GM19239 (cell line): ENCODE results near the gene DGKD.
"Not testable (repeated sequence)": the region's sequence is repeated elsewhere in the genome, so short reads cannot be mapped to it uniquely, and the experiment has no call there.

ENCODE experiments used
- DNase-seq: peaks from one replicate; pipeline ENCODE4 v3.0.0; 2011; ENCODE audit warnings: low spot score; ENCODE audit not compliant: insufficient read length
- FAIRE-seq: peaks from 2 replicates; lab custom pipeline; 2011; peaks lifted over from hg19 to GRCh38; lab: Jason Lieb, UNC

The DGKD gene

DNA sequence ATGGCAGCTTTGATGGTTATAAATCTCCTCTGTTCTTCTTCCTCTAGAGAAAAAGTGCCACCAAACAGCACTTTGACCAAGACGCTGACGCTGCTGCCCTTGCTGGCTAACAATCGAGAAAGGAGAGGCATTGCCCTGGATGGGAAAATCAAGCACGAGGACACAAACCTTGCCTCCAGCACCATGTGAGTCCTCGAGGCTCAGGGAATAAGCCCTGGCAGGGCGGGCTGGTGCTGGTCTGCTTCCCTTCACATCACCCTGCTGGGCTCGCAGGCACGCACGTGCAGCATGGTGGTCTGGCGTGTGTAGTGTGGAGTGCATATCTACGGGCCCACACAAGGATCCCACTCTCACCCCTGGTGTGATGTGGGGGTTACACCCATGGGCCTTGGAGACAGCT is 19.4 kb upstream of the DGKD start:
- DNase-seq (no peak), FAIRE-seq (no peak)

- not testable (repeated sequence) for DNase-seq, FAIRE-seq
Measured at GRCh38 chr2:233336091-233336490, 18.2 kb upstream of the DGKD start.

DNA sequence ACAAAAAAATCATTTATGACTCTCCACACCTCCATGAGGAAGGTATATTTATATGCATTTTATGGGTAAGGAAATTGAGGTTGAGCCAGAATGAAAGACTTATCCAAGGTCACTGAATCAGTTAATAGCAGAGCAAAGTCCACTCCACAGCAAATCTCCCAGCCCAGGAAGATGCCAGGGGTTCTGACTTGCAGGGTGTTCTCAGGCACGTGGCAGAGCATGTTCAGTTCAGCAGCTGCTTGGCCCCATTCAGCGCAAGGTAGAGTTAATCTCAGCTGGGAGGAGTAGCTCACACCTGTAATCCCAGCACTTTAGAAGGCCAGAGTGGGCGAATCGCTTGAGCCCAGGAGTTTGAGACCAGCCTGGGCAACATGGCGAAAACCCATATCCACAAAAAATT is 17.8 kb upstream of the DGKD start:
- FAIRE-seq = no peak

DNA sequence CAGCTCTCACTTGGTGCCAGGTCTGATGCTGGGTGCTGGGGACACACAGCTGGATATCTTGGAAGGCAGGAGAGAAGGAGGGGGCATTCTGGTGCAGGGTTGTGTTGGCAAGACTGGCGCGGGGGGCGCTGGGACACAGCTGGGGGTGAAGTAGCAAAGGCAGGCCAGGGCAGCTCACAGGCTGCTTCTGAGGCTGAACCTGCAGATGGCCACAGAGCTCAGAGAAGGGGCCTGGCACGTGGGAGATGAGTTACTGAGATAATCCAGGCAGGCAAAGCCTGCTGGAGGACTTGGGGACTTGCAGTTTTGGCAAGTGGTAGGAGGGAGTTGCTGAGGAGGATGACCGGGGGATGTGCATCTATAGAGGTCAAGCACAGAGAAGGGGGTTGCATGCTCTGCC is 16.2 kb upstream of the DGKD start:
- no peak for FAIRE-seq
- no peak for DNase-seq

More for the DNA sequence above, 17.8 kb upstream of the DGKD start:
- no peak for DNase-seq

- DNase-seq = no peak
- no peak for FAIRE-seq
Measured at GRCh38 chr2:233338812-233339368, 15.4 kb upstream of the DGKD start.

DNA sequence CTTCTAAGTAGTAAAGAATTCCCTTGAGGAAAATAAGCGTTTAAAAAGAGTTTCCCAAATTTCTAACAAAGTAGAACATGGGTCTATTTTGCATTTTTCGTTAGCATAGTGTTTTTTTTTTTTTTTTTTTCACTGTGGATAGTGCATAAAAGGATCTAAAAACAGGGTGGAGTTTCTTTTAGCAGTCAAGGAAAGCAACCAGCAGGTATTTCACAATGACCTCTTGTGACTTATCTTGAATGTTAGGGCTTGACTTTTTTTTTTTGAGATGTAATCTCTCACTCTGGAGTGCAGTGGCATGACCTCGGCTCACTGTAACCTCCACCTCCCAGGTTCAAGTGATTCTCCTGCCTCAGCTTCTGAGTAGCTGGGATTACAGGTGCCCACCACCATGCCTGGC is 14.9 kb upstream of the DGKD start:
- FAIRE-seq (no peak), DNase-seq (no peak)

DNA sequence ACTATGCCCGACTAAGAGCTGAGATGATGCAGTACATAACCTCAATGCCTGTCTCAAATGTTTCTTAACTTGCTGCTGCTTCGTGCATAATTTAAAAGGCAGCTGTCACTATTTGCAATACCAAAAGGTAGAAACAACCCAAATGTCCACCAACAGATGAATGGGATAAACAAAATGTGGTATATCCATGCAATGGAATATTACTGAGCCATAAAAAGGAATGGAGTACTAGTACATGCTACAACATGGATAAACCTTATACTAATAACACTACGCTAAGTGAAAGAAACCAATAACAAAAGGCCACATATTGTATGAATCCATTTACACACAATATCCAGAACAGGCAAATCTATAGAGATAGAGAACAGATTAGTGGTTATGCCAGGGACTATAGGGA is 13.0 kb upstream of the DGKD start:
- DNase-seq (no peak), FAIRE-seq (no peak)

DNA sequence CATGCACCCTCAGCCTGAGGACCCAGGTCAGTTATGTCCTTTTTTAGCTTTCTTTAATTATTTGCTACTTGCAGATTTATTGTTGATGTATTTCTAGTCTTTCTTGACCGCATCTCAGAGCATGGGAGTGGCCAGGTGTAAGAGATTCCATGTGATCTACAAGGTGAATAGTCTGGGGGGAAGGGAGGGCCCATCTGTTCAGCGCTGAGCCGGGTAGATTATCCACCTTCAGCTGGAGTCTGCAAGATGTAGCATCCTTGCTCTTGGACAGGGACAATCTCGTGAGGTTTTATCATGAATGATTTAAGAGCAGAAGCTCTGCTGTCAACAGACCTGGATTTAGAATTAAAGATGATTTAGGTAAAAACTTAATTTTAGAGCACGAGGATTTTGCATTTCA is 12.0 kb upstream of the DGKD start:
- FAIRE-seq = no peak
- no peak for DNase-seq

DNA sequence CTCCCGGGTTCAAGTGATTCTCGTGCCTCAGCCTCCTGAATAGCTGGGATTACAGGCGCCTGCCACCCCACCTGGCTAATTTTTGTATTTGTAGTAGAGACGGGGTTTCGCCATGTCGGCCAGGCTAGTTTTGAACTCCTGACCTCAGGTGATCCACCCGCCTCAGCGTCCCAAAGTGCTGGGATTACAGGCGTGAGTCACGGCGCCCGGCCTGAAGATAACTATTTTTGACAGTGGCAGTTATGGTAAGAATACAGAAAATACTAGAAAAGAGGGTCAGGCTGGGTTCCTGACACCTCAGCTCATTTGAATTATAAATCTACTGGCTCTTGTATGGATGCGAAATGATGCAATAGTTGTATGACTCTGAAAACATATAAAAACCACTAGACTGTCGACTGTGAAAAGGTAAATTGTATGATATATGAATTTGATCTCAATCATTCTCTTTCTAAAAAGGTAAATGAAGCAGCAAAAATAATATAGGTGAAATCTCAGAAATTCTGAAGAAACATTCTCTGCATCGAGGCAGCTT is 11.1 kb upstream of the DGKD start:
- DNase-seq = no peak
- FAIRE-seq = no peak

DNA sequence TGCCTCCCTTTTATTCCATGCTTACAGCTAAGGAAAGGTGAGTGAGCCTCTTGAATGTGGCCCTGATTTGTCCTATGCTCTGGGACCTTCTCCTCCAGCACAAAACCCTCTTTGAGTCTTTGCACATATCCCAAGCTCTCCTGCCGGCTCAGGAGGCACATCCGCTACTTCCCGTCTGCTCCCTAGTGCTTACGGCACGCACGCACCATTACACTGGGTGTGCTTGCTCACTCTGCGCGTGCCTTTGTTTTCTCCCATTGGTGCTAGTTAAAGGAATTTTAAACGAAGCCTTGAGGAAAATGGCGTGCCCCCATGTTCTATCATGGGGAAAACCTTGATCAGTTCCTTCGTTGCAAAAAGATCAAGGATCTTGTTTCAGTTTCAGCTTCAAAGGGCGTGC is 7.9 kb upstream of the DGKD start:
- no peak for FAIRE-seq
- DNase-seq = no peak

DNA sequence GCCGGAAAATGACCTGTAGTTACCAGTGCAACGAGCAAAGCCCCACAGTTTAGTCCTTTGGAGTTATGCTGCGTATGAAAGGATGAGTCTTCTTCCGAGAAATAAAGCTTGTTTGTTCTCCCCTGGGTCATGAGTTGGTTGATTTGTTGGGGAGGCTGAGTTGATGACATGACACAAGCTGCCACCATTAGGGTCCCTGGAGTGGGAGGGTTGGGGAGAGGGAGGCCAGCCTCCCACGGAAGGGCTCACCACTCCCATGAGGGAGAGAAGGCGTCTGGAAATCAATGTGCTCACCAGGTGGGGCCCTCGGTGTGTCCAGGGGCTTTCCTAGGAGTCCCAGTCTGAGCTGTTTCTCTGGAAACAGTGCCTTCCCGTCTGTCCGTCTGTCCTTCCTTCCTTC is 7.4 kb upstream of the DGKD start:
- DNase-seq (no peak), FAIRE-seq (no peak)

DNA sequence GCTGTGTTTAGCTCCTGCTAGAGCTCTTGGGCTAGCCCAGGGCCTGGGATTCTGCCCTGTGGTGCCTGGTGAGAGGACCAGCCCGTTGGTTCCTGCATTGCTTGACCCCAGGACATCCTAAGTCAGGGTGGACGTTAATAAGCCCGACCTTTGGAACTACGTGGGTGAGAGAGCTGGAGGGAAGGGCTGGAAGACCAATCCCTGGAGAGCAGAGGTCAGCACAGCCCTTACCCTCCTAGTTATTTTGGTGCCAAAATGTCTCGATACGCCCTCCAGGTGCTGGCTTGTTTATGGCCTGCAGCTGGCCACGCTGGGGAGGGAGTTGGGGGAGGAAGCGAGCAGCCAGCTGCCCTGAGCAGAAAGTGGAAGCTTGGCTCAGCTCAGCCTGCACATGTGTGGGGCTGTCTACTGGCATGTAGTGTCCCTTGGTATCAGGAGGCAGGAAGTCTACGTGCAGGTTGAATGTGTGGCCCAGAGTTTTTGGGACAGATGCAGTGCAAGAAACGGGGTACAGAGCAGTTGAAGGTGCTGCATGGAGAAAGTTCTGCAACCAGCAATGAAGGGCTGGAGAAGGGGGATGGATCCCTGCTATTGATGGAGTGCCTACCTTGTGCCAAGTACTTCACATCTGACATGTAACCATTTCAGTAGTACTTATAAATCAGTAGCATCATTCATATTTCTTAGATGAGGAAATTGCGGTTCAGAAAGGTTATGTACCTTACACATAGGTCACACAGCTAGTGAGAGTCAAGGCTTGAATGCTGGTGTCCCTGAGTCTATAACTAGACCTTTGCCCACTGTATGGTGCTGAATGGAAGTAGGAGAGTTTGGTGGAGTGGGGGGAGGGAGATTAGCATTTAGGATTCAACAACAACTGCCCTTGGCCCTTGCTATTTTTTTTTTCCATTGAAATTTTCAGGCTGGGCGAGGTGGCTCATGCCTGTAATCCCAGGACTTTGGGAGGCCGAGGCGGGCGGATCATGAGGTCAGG is 5.0 kb upstream of the DGKD start:
- DNase-seq (peak; percentile 67), FAIRE-seq (peak; percentile 53)

GRCh38 chr2:233350708-233351107 is 3.6 kb upstream of the DGKD start:
- FAIRE-seq (peak; percentile 35), DNase-seq (no peak)

- FAIRE-seq (no peak), DNase-seq (no peak)
Measured at GRCh38 chr2:233351423-233351822, 2.9 kb upstream of the DGKD start.

GRCh38 chr2:233352141-233352842 is 2.0 kb upstream of the DGKD start:
- DNase-seq = no peak

DNA sequence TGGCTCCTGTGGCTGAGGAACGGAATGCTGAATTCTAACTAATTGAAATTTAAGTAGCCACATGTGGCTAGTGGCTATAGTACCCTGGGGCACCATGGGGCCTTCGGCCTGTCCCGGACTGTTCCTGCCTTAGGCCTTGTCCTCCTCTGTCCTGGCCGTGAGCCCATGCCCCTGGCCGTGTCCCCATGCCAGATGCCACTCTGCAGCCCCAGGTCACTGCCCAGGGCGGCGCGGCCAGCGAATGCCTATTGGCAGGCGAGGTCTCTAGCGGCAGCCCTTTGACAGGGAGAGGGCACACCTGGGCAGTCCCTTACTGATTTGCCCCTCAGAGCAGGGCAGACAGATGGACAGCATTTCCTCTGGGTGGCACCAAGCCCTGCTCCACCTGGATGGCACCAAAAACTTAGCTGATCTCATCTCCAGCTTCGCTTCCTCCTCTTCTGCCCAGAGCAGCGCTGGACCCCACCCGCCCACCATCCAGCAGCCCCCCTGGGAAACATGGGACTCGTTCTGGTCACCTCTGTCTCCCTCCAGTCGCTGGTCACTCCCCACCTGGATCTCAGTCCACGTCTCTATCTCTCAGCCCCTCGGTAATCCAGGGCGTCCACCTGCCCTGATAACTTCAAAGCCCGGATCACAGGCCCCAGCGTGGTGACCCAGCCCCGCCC is 1.1 kb upstream of the DGKD start:
- FAIRE-seq (no peak), DNase-seq (no peak)

More at GRCh38 chr2:233352141-233352842, 2.0 kb upstream of the DGKD start:
- FAIRE-seq = no peak

DNA sequence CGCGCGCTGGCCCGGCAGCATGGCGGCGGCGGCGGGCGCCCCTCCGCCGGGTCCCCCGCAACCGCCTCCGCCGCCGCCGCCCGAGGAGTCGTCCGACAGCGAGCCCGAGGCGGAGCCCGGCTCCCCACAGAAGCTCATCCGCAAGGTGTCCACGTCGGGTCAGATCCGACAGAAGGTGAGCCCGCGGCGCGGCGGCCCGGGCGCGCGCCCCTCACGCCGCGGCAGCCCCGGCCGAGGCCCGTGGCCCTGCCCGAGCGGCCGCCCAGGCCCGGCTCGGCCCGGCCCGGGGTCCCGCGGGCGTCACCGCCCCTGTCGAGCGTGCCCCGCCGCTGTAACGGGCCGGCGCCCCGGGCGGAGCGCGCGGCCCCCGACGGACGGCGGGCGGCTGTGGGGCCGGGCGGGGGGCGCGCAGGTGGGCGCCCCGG is 218 bp downstream of the DGKD start:
- DNase-seq = no peak

DNA sequence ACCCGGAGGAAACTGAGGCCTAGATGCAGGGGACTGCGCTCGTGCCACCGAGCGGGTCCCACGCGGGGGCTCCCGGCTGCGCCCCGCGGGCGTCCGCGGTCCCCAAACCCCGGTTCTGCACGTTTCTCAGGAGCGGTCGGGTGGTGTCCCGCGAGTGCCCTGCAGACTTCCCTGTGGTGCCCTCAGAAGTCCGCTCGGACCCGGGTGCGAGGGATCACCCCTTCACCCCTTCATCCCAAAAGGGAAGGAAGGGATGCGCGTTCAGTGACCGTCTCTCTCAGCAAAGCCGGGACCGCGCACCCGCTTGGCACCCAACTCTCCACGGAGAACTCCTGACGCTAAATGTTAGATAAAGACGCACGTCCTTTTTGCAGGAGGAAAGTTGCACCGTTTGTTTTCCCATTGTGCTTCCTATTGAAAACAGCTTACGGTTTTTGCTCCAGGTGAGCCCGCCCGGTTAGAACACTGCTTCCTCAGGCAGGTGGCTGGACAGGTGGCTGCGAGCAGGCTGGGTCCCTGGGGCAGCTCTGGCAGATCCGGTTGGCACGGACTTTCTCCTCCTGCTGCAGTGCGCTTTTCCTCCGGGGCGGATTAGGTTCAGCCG is 779 bp downstream of the DGKD start:
- peak; percentile 71 for FAIRE-seq
- DNase-seq = no peak

More for the DNA sequence above, 218 bp downstream of the DGKD start:
- FAIRE-seq = no peak

- FAIRE-seq (no peak), DNase-seq (no peak)
Measured at GRCh38 chr2:233355916-233356315, 1.6 kb downstream of the DGKD start.
